Hepatocyte (in vitro differentiated cells): ENCODE results near the gene LNX1.

Source experiments
- EZH2phosphoT487 ChIP-seq: fragments of 200-600 bp; sonication (generic); IDR thresholded peaks from one replicate; pipeline ENCODE4 v1.6.1; 2018; ENCODE audit warnings: antibody characterized with exemption, mild to moderate bottlenecking, low read depth, moderate library complexity; ENCODE audit not compliant: unreplicated experiment, severe bottlenecking
- TF ChIP-seq, protein P1 (sequence below): fragments of 200-600 bp; sonication (generic); IDR thresholded peaks from 2 replicates; pipeline ENCODE4 v1.5.1; 2016; ENCODE audit warnings: antibody characterized with exemption, mild to moderate bottlenecking; ENCODE audit not compliant: poor library complexity

GRCh38 chr4:53500546-53500945, 90.7 kb downstream of the LNX1 start:
- TF ChIP-seq, protein P1, sequence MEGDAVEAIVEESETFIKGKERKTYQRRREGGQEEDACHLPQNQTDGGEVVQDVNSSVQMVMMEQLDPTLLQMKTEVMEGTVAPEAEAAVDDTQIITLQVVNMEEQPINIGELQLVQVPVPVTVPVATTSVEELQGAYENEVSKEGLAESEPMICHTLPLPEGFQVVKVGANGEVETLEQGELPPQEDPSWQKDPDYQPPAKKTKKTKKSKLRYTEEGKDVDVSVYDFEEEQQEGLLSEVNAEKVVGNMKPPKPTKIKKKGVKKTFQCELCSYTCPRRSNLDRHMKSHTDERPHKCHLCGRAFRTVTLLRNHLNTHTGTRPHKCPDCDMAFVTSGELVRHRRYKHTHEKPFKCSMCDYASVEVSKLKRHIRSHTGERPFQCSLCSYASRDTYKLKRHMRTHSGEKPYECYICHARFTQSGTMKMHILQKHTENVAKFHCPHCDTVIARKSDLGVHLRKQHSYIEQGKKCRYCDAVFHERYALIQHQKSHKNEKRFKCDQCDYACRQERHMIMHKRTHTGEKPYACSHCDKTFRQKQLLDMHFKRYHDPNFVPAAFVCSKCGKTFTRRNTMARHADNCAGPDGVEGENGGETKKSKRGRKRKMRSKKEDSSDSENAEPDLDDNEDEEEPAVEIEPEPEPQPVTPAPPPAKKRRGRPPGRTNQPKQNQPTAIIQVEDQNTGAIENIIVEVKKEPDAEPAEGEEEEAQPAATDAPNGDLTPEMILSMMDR: no peak
- TF ChIP-seq EZH2phosphoT487: no peak
